HepG2 (cell line): ENCODE results near the gene DHRS9. TPM values are rescaled to one million over a fixed set of nuclear protein-coding genes. Genes with fewer than 3 reads are reported as not detected.

Source experiments
- ATAC-seq: fragments of 200-7000 bp; cut with Tn5 transposase; 3 replicates; pipeline ENCODE4 v1.9.1; 2020; ENCODE audit warnings: mild to moderate bottlenecking, moderate library complexity
- BruUV-seq: library from RNA; stranded (reverse); fragments of 400-500 nt; replicated peaks from 2 replicates; lab custom pipeline; 2021; lab: Mats Ljungman, UMichigan
- CTCF ChIA-PET: fragments of 300-600 bp; formaldehyde crosslinking; extraction: SDS; loops from one replicate; lab custom pipeline; 2021; ENCODE audit warnings: low total read pairs, inconsistent platforms, low intra/inter-chr PET ratio; lab: Yijun Ruan, JAX
- POLR2A ChIA-PET: fragments of 350-600 bp; sonication (Branson Sonifier 250); formaldehyde crosslinking; loops from one replicate; lab custom pipeline; 2020; ENCODE audit warnings: antibody characterized with exemption, inconsistent platforms; lab: Yijun Ruan, JAX
- DNase-seq: peaks from one replicate; pipeline ENCODE4 v3.0.0-alpha.2; 2015; ENCODE audit warnings: low spot score
- FAIRE-seq: peaks from 3 replicates; lab custom pipeline; 2011; peaks lifted over from hg19 to GRCh38; lab: Jason Lieb, UNC
- H2AFZ ChIP-seq: one replicate; pipeline ENCODE4 v1.6.1; 2011; ENCODE audit warnings: low read length, inconsistent platforms
- H3K27ac ChIP-seq: fragments of 300-600 bp; 3 replicates; pipeline ENCODE4 v1.8.0; 2011; ENCODE audit warnings: mixed run types, mild to moderate bottlenecking, mixed read lengths, low read length, inconsistent platforms; ENCODE audit not compliant: insufficient read depth; ENCODE audit errors: extremely low read length
- H3K27me3 ChIP-seq, 2 experiments: fragments of 200-600 bp in 1 of 2; 2 replicates in 1 of 2; 3 replicates in 1 of 2; pipeline versions ENCODE4 v1.6.0 to v1.8.0; 2011; ENCODE audit warnings: low read length in 2 of 2, mild to moderate bottlenecking in 2 of 2, moderate library complexity in 2 of 2, inconsistent platforms in 1 of 2; ENCODE audit not compliant: insufficient read depth in 2 of 2, control insufficient read depth in 1 of 2
- H3K36me3 ChIP-seq, 2 experiments: fragments of 200-600 bp in 1 of 2; replicated peaks in 1 of 2; 2 replicates in 1 of 2; 3 replicates in 1 of 2; pipeline versions ENCODE4 v1.5.1 to v1.8.0; 2011; ENCODE audit warnings: low read length in 2 of 2, inconsistent platforms in 1 of 2; ENCODE audit not compliant: insufficient read depth in 2 of 2, control insufficient read depth in 1 of 2
- H3K4me1 ChIP-seq: 2 replicates; pipeline ENCODE4 v1.5.1; 2012; ENCODE audit warnings: low read length, inconsistent platforms; ENCODE audit not compliant: insufficient read depth
- H3K4me2 ChIP-seq: 2 replicates; pipeline ENCODE4 v1.6.0; 2011; ENCODE audit warnings: low read depth, low read length, inconsistent platforms
- H3K4me3 ChIP-seq, 3 experiments: fragments of 200-600 bp in 1 of 3; sonication (generic), shearing (Covaris generic) in 1 of 3; replicated peaks in 1 of 3; 2 replicates each; pipeline ENCODE4 v1.5.1; 2011 to 2016; ENCODE audit warnings: low read length in 3 of 3, inconsistent platforms in 2 of 3, low read depth in 2 of 3, mild to moderate bottlenecking in 2 of 3, control low read depth in 1 of 3, mixed read lengths in 1 of 3; ENCODE audit not compliant: insufficient read depth in 1 of 3
- H3K79me2 ChIP-seq: one replicate; pipeline ENCODE4 v1.6.1; 2011; ENCODE audit warnings: low read length, inconsistent platforms; ENCODE audit not compliant: insufficient read depth
- H3K9ac ChIP-seq: 2 replicates; pipeline ENCODE4 v1.6.0; 2011; ENCODE audit warnings: mild to moderate bottlenecking, low read depth, low read length, inconsistent platforms; ENCODE audit not compliant: insufficient read depth
- H3K9me3 ChIP-seq: 2 replicates; pipeline ENCODE4 v1.5.1; 2012; ENCODE audit warnings: mild to moderate bottlenecking, low read length
- H4K20me1 ChIP-seq: 2 replicates; pipeline ENCODE4 v1.6.0; 2011; ENCODE audit warnings: inconsistent platforms, mild to moderate bottlenecking, low read length, moderate library complexity; ENCODE audit not compliant: insufficient read depth
- MLX ChIP-seq: IDR thresholded peaks from 2 replicates; pipeline ENCODE4 v1.6.1; 2016
- SMAD1 ChIP-seq: sonication (generic); formaldehyde crosslinking; IDR thresholded peaks from 2 replicates; pipeline ENCODE4 v1.4.0; 2020; ENCODE audit warnings: missing genetic modification reagents, low read depth, mild to moderate bottlenecking, borderline replicate concordance
- ZBTB44 ChIP-seq: sonication (generic); formaldehyde crosslinking; IDR thresholded peaks from 2 replicates; pipeline ENCODE4 v1.4.0; 2020; ENCODE audit warnings: missing genetic modification reagents
- ZNF280B ChIP-seq: sonication (generic); formaldehyde crosslinking; IDR thresholded peaks from 2 replicates; pipeline ENCODE4 v1.5.0; 2020; ENCODE audit warnings: missing genetic modification reagents, mild to moderate bottlenecking, borderline replicate concordance
- ZNF546 ChIP-seq: sonication (generic); formaldehyde crosslinking; conservative IDR thresholded peaks from 2 replicates; pipeline ENCODE4 v1.8.1; 2023; ENCODE audit warnings: mild to moderate bottlenecking, missing genetic modification reagents
- WGBS: methylation state at CpG from one replicate; pipeline ENCODE4 v1.1.6; 2017; ENCODE audit warnings: low lambda C conversion rate; 5-methylcytosine and 5-hydroxymethylcytosine counted together
- in situ Hi-C: cut with HindIII; loops from 2 replicates; pipeline ENCODE4 v1.10.0; 2017; ENCODE audit warnings: low pct_unique_long_range_greater_than_20kb; ENCODE audit not compliant: extremely low pct_ligation_motif_present
- intact Hi-C: fragments of 100-400 bp; cut with micrococcal nuclease; formaldehyde crosslinking; loops from one replicate; pipeline ENCODE4 v1.10.0; 2022; ENCODE audit not compliant: unreplicated experiment
- polyA plus RNA-seq, 8 experiments: library from polyadenylated mRNA; depleted of rRNA in 3 of 8; stranded (reverse) in 7 of 8; unstranded in 1 of 8; fragments of >200 nt; fragmentation: Illumina TruSeq in 4 of 8; extraction: Trizol in 4 of 8; gene quantifications; 2 replicates each; pipeline versions ENCODE4 v1.2.1 to v1.2.3, GENCODE V29; 2011 to 2016; ENCODE audit warnings: low read depth in 4 of 8, missing spikeins in 1 of 8, mixed read lengths in 1 of 8; ENCODE audit not compliant: insufficient read depth in 1 of 8
- total RNA-seq, 5 experiments: library from RNA; depleted of rRNA; stranded (reverse); fragments of >200 nt; fragmentation: Illumina TruSeq; extraction: Trizol; gene quantifications; 2 replicates each; pipeline ENCODE4 v1.2.3, GENCODE V29; 2016; ENCODE audit warnings: low read depth in 1 of 5

Gene DHRS9
- total and polyA plus RNA-seq, 2 of the 13 experiments (the other 11 are each of a cell fraction or from before 2014, with no cell fraction given) = not detected

GRCh38 chr2:169119851-169120250 lies 50.5 kb downstream of the DHRS9 start:
- no peaks in the 10 kb centered on the region for H3K4me1 ChIP-seq
- TF ChIP-seq SMAD1 (CRISPR knock-in tag) (no peak), MLX (CRISPR knock-in tag) (no peak), ZNF546 (CRISPR knock-in tag) (no peak), ZBTB44 (no peak), ZNF280B (no peak)
- H3K27ac ChIP-seq = no peak overlapping the region
- no peak overlapping the region for H3K9ac ChIP-seq
- no peaks in the 10 kb centered on the region for H3K36me3 ChIP-seq
- H2AFZ ChIP-seq = no peak overlapping the region
- H4K20me1 ChIP-seq = no peaks in the 10 kb centered on the region
- intact Hi-C loops (no loop called here), in situ Hi-C loops (no loop called here)
- no peaks in the 10 kb centered on the region for H3K79me2 ChIP-seq
- H3K27me3 ChIP-seq = peaks cover 0 to 2% of the 10 kb centered on the region in 2 experiments; a peak in 1 of 5 replicates
- WGBS = 11% methylated on average over 4 of the region's 4 CpGs
- H3K4me3 ChIP-seq = no peak overlapping the region
- DNase-seq (no peak), FAIRE-seq (no peak), ATAC-seq (no peak)
- no TSS peak for BruUV-seq
- ChIA-PET POLR2A (no interaction called here), CTCF (no interaction called here)
- H3K9me3 ChIP-seq = no peaks in the 10 kb centered on the region
- H3K4me2 ChIP-seq = no peak overlapping the region
